ENCODE results near the gene DPH2.

DNA sequence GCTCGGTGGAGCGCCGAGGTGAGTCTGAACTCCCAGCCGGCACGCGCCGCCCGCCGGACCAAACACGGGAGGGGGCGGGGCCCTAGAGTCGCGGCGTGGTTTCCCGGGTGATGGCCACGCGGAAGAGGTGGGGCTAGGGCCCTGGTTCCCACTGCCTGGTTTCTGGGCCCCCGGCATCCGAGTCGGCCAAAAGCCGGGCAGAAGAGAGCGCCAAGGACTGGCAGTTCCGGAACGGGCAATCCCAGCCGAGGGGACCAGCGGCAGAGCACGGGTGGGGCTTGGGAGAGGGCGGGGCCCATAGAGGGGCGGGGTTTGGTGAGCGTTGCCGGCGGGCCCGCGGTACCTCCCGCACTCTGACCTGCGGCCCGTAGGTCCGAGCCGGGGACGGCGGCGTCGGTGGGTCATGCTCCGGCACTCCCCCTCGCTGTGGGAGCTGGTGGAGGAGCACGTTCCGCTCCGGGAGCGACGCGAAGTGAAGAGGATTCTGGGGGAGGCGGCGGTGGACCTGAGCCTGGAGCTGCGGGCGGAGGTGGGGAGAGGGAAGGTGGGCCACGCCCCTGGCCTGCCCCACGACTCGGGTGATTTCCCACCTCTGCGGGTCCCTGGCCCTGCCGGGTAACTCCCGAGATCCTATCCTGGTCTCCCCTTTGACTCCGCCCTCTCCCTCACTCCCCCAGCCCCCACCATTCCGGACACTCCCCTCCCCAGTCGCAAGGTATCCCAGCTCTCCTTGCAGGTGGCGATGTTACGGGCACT is 21.8 kb downstream of the DPH2 start, which contains the start of gene CCDC24:
- no peak for TF ChIP-seq EZH2 (IDR thresholded peaks at IDR 0.05; ENCODE audit: borderline replicate concordance, low read length)
- TF ChIP-seq CTCF (conservative IDR thresholded peaks at IDR 0.05 in 1 of 2, IDR thresholded peaks at IDR 0.05 in 1 of 2; ENCODE audit: extremely low read depth in 1 of 2, insufficient read depth in 1 of 2, low read depth in 1 of 2, low read length in 2 of 2): no peak

All from mammary epithelial cell (primary cell).